Measurements from ENCODE around the gene LRCH4. TPM values are rescaled to one million over a fixed set of nuclear protein-coding genes. Genes with fewer than 3 reads are reported as not detected.

Gene LRCH4
- total RNA-seq, 2 donors from 2014 or later: 99.8 to 131 TPM

- H3K4me1 ChIP-seq (ENCODE audit: control insufficient read depth in 1 of 2, low read depth in 2 of 2): peaks cover 11 to 31% of the 10 kb centered on the region in 2 donors
- ATAC-seq (ENCODE audit: insufficient number of reproducible peaks, low FRiP score, low read depth): no peak
Measured at GRCh38 chr7:100600730-100601038, 14.8 kb upstream of the LRCH4 start.

GRCh38 chr7:100599911-100600729 is 14.2 kb upstream of the LRCH4 start:
- no peaks in the 10 kb centered on the region for H3K36me3 ChIP-seq
- ATAC-seq (ENCODE audit: insufficient number of reproducible peaks, low FRiP score, low read depth): no peak
- DNase-seq (ENCODE audit: low spot score): no peak
- H3K4me1 ChIP-seq (ENCODE audit: control insufficient read depth in 1 of 2, low read depth in 2 of 2): peaks cover 11 to 28% of the 10 kb centered on the region in 2 donors
- TF ChIP-seq CTCF (IDR thresholded peaks at IDR 0.05): no peak
- H3K27ac ChIP-seq: no peak overlapping the region
- H3K9me3 ChIP-seq: no peaks in the 10 kb centered on the region
- H3K4me3 ChIP-seq: no peak overlapping the region
- H3K27me3 ChIP-seq (replicated peaks; ENCODE audit: insufficient read depth): no peaks in the 10 kb centered on the region

More at GRCh38 chr7:100600730-100601038, 14.8 kb upstream of the LRCH4 start:
- Histone ChIP-seq H3K27ac (no peak overlapping the region), H3K9me3 (no peaks in the 10 kb centered on the region), H3K27me3 (replicated peaks; ENCODE audit: insufficient read depth) (no peaks in the 10 kb centered on the region), H3K36me3 (no peaks in the 10 kb centered on the region), H3K4me3 (no peak overlapping the region)
- no peak for DNase-seq (ENCODE audit: low spot score)
- no peak for TF ChIP-seq CTCF (IDR thresholded peaks at IDR 0.05)

- no peak overlapping the region for H3K4me3 ChIP-seq
- DNase-seq (ENCODE audit: low spot score): no peak
- no peak overlapping the region for H3K27ac ChIP-seq
- no peak for TF ChIP-seq CTCF (IDR thresholded peaks at IDR 0.05)
- H3K9me3 ChIP-seq: no peaks in the 10 kb centered on the region
- H3K27me3 ChIP-seq (replicated peaks; ENCODE audit: insufficient read depth): no peaks in the 10 kb centered on the region
- no peak for ATAC-seq (ENCODE audit: insufficient number of reproducible peaks, low FRiP score, low read depth)
- H3K4me1 ChIP-seq (ENCODE audit: control insufficient read depth in 1 of 2, low read depth in 2 of 2): peaks cover 6 to 19% of the 10 kb centered on the region in 2 donors
- H3K36me3 ChIP-seq: no peaks in the 10 kb centered on the region
Measured at GRCh38 chr7:100598425-100598824, 12.5 kb upstream of the LRCH4 start.

GRCh38 chr7:100595188-100595587 is 9.3 kb upstream of the LRCH4 start:
- DNase-seq (ENCODE audit: low spot score): no peak
- Histone ChIP-seq H3K36me3 (no peaks in the 10 kb centered on the region), H3K4me3 (no peak overlapping the region), H3K27me3 (replicated peaks; ENCODE audit: insufficient read depth) (no peaks in the 10 kb centered on the region), H3K27ac (no peak overlapping the region), H3K9me3 (no peaks in the 10 kb centered on the region), H3K4me1 (ENCODE audit: control insufficient read depth in 1 of 2, low read depth in 2 of 2) (peaks cover 0 to 3% of the 10 kb centered on the region in 2 donors)
- TF ChIP-seq CTCF (IDR thresholded peaks at IDR 0.05): no peak
- ATAC-seq (ENCODE audit: insufficient number of reproducible peaks, low FRiP score, low read depth): no peak

- H3K27ac ChIP-seq: no peak overlapping the region
- H3K9me3 ChIP-seq: no peaks in the 10 kb centered on the region
- TF ChIP-seq CTCF (IDR thresholded peaks at IDR 0.05): no peak
- H3K36me3 ChIP-seq: no peaks in the 10 kb centered on the region
- ATAC-seq (ENCODE audit: insufficient number of reproducible peaks, low FRiP score, low read depth) (no peak), DNase-seq (ENCODE audit: low spot score) (no peak)
- H3K4me1 ChIP-seq (ENCODE audit: control insufficient read depth in 1 of 2, low read depth in 2 of 2): peaks cover 3 to 10% of the 10 kb centered on the region in 2 donors
- no peaks in the 10 kb centered on the region for H3K27me3 ChIP-seq (replicated peaks; ENCODE audit: insufficient read depth)
- no peak overlapping the region for H3K4me3 ChIP-seq
Measured at GRCh38 chr7:100591596-100591995, 5.7 kb upstream of the LRCH4 start.
